Islet of Langerhans (tissue), 1 donor: ENCODE measurements around the gene CCDC187.

Experiments
- FAIRE-seq: peaks from one replicate; lab custom pipeline; 2011; peaks lifted over from hg19 to GRCh38; lab: Jason Lieb, UNC

CCDC187 gene

GRCh38 chr9:136311051-136312008 is 7.4 kb upstream of the CCDC187 start:
- FAIRE-seq: no peak

GRCh38 chr9:136310273-136311030 is 6.6 kb upstream of the CCDC187 start:
- FAIRE-seq: no peak

DNA sequence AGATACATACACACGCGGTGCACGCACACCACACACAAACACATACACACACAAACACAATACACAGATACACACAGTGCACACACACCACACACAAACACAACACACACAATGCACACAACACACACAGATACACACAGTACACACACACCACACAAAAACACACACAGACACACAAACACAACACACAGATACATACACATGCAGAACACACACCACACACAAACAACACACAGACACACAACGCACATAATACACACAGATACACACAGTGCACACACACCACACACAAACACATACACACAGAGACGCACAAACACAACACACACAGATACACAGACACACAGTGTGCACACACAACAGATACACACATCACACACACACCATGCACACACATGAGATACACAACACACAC is 5.9 kb upstream of the CCDC187 start:
- no peak for FAIRE-seq

DNA sequence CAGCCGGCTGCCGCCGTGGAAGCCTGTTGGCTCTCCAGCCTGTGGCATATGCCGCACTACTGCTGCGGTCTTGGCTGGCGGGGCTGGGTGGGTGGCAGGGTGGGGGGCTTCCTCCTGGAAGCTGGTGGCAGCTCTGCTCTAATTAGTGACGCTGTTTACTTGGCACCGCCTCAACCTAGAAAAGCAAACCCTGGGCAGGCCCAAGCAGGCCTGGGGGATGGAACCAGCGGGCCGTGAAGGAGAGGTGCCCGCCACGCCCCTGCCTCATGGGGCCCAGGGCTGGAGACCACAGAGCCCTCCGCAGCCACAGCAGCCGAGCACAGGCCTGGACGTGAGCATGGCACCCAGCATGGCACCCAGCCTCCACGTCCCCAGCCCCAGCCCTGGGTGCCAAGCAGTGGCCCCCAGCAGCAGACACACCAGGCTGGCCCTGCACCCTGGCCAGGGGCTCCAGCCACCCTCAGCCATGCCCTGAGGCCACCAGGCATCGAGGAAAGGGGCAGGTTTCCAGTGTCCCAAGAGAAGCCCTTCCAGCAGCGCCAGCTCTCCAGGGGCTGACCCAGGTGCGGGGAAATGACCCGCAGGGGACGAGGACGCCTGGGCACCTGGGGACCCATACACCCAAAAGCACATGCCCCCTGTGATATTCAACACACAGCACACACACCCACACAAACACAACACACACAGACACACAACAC is 5.4 kb upstream of the CCDC187 start:
- no peak for FAIRE-seq

GRCh38 chr9:136308702-136309053 is 4.8 kb upstream of the CCDC187 start:
- FAIRE-seq: no peak

DNA sequence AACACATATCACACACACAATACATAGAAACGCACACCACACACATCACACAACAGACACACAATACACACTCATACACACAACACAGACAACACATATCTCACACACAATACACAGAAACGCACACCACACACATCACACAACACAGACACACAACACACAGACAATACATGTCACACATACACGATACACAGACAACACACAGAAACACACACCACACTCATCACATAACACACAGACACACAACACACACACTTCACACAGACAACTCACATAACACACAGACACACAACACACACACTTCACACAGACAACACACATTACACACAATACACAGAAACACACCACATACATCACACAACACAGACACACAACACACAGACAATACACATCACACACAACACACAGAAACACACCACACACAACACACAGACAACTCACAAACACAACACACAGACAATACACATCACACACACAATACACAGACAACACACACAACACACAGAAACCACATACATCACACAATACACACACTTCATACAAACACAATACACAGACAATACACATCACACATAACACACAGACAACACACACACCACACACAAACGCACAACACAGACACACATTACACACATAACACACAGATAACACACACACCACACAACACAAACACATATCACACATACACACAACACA is 4.3 kb upstream of the CCDC187 start:
- FAIRE-seq: no peak

- FAIRE-seq: no peak
These were observed 3.4 kb upstream of the CCDC187 start for GRCh38 chr9:136307215-136307750.

DNA sequence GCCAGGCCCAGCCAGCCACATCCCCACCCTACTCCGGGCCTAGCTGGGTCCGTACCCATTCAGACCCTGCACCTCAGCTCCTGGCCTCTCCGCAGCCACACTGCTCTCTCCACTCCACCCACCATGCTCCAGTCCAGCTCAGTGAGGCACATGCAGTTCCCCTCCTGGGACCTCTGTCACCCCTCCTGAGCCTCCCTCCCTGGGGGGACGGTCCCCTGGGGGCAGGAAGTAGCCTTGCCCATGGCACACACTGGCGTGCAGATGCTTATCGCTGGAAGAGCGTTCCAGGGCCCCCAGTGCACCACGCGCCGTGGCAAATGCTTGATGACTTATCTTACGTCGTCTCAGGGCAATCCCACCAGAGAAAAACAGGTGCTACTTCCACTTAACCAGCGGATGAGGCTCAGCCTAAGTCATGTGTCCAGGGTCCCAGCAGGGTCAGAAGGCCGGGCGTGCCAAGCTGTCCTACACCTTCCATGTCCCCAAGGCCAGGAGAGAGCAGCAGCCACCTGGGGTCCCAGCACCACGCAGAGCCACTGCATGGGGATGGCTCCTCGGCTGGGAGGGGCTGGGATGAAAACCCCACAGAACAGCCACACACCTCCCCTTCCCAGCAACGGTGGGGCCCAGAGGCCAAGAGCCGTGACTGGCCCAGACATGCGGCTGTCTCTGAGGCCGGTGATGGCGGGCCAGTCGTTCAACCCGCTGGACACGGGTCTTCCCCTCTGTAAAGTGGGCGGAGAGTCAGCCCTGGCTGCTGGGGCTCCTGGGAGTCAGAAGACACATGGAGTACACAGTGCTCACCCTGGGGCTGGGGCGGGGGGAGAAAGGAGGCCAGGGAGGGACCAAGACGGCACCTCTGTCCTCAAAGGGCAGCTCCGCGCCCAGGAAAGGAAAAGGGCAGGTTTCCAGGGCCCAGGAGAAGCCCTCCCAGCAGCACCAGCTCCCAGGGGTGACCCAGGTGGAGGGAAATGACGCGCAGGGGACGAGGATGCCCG is 2.6 kb upstream of the CCDC187 start:
- FAIRE-seq: no peak

GRCh38 chr9:136305804-136306203 is 1.9 kb upstream of the CCDC187 start:
- FAIRE-seq: no peak

DNA sequence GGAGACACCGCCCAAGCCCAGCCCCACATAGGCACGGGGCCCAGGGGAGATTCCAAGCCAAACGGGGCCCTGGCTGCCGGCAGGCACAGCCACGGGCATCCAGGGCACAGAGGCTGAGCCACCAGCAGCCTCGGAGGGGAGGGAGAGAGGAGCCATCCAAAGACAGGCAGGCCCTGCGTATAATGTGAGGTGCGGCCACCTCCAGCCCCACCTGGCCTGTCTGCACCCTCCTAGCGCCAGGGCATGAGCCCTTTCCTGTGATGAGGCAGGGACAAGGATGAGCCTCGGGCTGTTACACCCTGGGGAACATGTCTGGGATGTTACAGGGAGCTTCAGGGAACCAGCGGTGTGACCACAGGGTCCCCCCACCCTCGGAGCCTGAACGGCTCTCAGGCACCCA is 1.1 kb upstream of the CCDC187 start:
- no peak for FAIRE-seq

GRCh38 chr9:136304456-136304855 is 562 bp upstream of the CCDC187 start:
- no peak for FAIRE-seq

DNA sequence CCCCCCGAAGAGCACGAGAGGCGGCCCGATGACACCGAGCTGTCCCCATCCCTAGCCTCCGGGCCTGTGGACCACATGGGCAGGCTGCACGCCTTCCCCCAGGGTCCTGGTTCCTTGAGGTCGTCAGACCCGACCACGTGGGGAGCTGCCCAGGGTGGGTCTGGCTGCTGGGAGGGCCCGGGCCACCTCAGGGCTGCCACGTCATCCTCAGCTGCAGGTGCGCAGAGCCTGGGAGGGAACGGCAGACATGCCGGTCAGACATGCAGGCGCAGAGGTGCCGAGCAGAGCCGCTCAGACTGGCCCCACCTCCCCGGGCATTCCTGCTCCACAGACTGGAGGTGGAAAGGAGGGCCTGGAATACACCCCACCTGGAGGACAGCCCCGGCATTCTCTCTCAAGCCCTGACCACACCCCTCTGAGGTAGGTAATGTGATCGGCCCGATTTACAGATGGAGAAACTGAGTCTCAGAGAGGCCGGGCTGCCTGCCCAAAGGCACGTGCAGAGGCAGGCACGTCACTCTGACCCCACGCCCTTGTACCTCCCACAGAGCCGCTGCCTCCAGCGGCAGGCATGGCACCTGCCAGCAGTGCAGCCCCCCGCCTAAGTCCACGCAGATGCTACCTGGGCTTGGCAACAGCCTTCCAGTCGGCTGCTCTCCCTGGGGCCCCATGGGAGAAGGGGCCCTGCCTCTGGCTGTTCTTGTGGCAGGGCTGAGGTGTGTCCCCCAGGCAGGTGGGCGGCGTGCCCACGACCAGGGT is 649 bp downstream of the CCDC187 start:
- no peak for FAIRE-seq

- no peak for FAIRE-seq
These were observed 1.4 kb downstream of the CCDC187 start for GRCh38 chr9:136302527-136302926.

- no peak for FAIRE-seq
These were observed 3.0 kb downstream of the CCDC187 start for GRCh38 chr9:136300866-136301265.

- no peak for FAIRE-seq
These were observed 3.8 kb downstream of the CCDC187 start for GRCh38 chr9:136300016-136300545.

GRCh38 chr9:136299541-136299940 is 4.4 kb downstream of the CCDC187 start:
- no peak for FAIRE-seq

GRCh38 chr9:136299116-136299515 is 4.8 kb downstream of the CCDC187 start:
- no peak for FAIRE-seq

GRCh38 chr9:136297766-136298735 is 5.8 kb downstream of the CCDC187 start:
- FAIRE-seq: no peak
